ENCODE measurements around the gene SBF2. TPM values are rescaled to one million over a fixed set of nuclear protein-coding genes. Genes with fewer than 3 reads are reported as not detected.
"Not testable (repeated sequence)": the region's sequence is repeated elsewhere in the genome, so short reads cannot be mapped to it uniquely, and the experiment has no call there.

The SBF2 gene
- total RNA-seq, 1 experiment from 2014 or later = 30.2 TPM

DNA sequence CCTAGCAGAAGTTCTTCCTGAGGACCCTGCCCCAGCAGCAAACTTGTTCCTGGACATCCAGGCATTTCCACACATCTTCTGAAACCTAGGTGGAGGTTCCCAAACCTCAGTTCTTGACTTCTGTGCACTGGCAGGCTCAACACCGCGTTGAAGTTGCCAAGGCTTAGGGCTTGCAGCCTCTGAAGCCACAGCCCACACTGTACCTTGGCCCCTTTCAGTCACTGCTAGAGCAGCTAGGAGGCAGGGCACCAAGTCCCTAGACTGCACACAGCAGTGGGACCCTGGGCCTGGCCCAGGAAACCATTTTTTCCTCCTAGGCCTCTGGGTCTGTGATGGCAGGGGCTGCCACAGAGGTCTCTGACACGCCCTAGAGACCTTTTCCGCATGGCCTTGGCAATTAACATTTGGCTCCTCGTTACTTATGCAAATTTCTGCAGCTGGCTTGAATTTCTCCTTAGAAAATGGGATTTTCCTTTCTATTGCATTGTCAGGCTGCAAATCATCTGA is 159.0 kb downstream of the SBF2 start:
- no peaks in the 10 kb centered on the region for H3K79me1 ChIP-seq (ENCODE audit: insufficient read depth, low read depth, low read length, poor library complexity, severe bottlenecking)
- H3K23ac ChIP-seq (ENCODE audit: insufficient read length, low read depth, low read length) = no peak overlapping the region
- H3K9me3 ChIP-seq (ENCODE audit: control insufficient read depth, low read depth, low read length) = no peaks in the 10 kb centered on the region
- no peak overlapping the region for H2AK5ac ChIP-seq (ENCODE audit: insufficient read length, low read length)
- H4K91ac ChIP-seq (ENCODE audit: insufficient read length, low read depth, low read length) = no peak overlapping the region
- no peak overlapping the region for H4K5ac ChIP-seq (ENCODE audit: insufficient read length, low read depth, low read length)
- no peaks in the 10 kb centered on the region for H4K20me1 ChIP-seq (ENCODE audit: control insufficient read depth, insufficient read depth, insufficient read length)
- H3K4me1 ChIP-seq (ENCODE audit: insufficient read depth, low read length) = no peaks in the 10 kb centered on the region
- H3K9me3 Mint-ChIP-seq = peaks cover 23 to 37% of the 10 kb centered on the region in 2 experiments
- H3K27ac ChIP-seq (ENCODE audit: insufficient read length, low read depth, low read length) = no peak overlapping the region
- H3K27ac Mint-ChIP-seq = no peak overlapping the region
- H3K27me3 Mint-ChIP-seq (ENCODE audit: low read depth) = no peaks in the 10 kb centered on the region
- H3K79me2 ChIP-seq (ENCODE audit: insufficient read depth, low read length) = no peaks in the 10 kb centered on the region
- H2AFZ ChIP-seq (ENCODE audit: low read length) = no peak overlapping the region
- no peak overlapping the region for H2BK120ac ChIP-seq (ENCODE audit: low read depth, low read length, poor library complexity, severe bottlenecking)
- TF ChIP-seq, protein P1, sequence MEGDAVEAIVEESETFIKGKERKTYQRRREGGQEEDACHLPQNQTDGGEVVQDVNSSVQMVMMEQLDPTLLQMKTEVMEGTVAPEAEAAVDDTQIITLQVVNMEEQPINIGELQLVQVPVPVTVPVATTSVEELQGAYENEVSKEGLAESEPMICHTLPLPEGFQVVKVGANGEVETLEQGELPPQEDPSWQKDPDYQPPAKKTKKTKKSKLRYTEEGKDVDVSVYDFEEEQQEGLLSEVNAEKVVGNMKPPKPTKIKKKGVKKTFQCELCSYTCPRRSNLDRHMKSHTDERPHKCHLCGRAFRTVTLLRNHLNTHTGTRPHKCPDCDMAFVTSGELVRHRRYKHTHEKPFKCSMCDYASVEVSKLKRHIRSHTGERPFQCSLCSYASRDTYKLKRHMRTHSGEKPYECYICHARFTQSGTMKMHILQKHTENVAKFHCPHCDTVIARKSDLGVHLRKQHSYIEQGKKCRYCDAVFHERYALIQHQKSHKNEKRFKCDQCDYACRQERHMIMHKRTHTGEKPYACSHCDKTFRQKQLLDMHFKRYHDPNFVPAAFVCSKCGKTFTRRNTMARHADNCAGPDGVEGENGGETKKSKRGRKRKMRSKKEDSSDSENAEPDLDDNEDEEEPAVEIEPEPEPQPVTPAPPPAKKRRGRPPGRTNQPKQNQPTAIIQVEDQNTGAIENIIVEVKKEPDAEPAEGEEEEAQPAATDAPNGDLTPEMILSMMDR (conservative IDR thresholded peaks at IDR 0.05) = no peak
- no peak overlapping the region for H4K8ac ChIP-seq (replicated peaks; ENCODE audit: insufficient read length, low read depth, low read length)
- H3K18ac ChIP-seq (ENCODE audit: insufficient read length, low read depth, low read length) = no peak overlapping the region
- H3K4me1 Mint-ChIP-seq = peaks cover 7 to 8% of the 10 kb centered on the region in 2 experiments
- no peak overlapping the region for H3K9ac ChIP-seq (ENCODE audit: extremely low read depth, insufficient read length, low read length)
- H3K36me3 Mint-ChIP-seq (ENCODE audit: insufficient read depth in 1 of 3, low read depth in 3 of 3) = peaks cover 48 to 54% (median 50%) of the 10 kb centered on the region in 3 experiments
- H3K14ac ChIP-seq (ENCODE audit: insufficient read depth, low read length) = no peak overlapping the region
- no peak overlapping the region for H3K4ac ChIP-seq (ENCODE audit: low read depth, low read length)
- no CpG with 5 or more reads among the region's 5 CpGs for WGBS (ENCODE audit: extremely low coverage, insufficient read length, low lambda C conversion rate)
- no peak overlapping the region for H2BK5ac ChIP-seq (ENCODE audit: insufficient read length, low read length)
- no peak overlapping the region for H3K56ac ChIP-seq (ENCODE audit: insufficient read length, low read depth, low read length)
- no peak overlapping the region for H2BK15ac ChIP-seq (ENCODE audit: low read depth, low read length)
- H2BK12ac ChIP-seq (ENCODE audit: insufficient read length, low read depth, low read length) = no peak overlapping the region
- no peak for DNase-seq
- no peak overlapping the region for H3K4me3 Mint-ChIP-seq
- H3T11ph ChIP-seq (ENCODE audit: low read length) = no peak overlapping the region
- no peak overlapping the region for H3K4me2 ChIP-seq (ENCODE audit: insufficient read depth, insufficient read length, low read length)
- H3K23me2 ChIP-seq (ENCODE audit: insufficient read length, low read depth, low read length, poor library complexity, severe bottlenecking) = no peaks in the 10 kb centered on the region
- no peaks in the 10 kb centered on the region for H3K27me3 ChIP-seq (ENCODE audit: insufficient read depth, low read length)
- H2BK20ac ChIP-seq (ENCODE audit: low read depth, low read length, poor library complexity, severe bottlenecking) = no peak overlapping the region

DNA sequence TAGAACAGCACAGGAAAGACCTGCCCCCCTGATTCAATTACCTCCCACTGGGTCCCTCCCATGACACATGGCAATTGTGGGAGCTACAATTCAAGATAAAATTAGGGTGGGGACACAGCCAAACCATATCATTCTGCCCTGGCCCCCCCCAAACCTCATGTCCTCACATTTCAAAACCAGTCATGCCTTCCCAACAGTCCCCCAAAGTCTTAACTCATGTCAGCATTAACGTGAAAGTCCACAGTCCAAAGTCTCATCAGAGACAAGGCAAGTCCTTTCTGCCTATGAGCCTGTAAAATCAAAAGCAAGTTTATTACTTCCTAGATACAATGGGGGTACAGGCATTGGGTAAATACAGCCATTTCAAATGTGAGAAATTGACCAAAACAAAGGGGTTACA is 159.8 kb downstream of the SBF2 start:
- not testable (repeated sequence) for H4K91ac ChIP-seq (ENCODE audit: insufficient read length, low read depth, low read length); H4K20me1 ChIP-seq (ENCODE audit: control insufficient read depth, insufficient read depth, insufficient read length); H3K56ac ChIP-seq (ENCODE audit: insufficient read length, low read depth, low read length); H2AK5ac ChIP-seq (ENCODE audit: insufficient read length, low read length); H3K23me2 ChIP-seq (ENCODE audit: insufficient read length, low read depth, low read length, poor library complexity, severe bottlenecking); H3K4me1 Mint-ChIP-seq; H3K4me3 Mint-ChIP-seq; H3K23ac ChIP-seq (ENCODE audit: insufficient read length, low read depth, low read length); H2BK15ac ChIP-seq (ENCODE audit: low read depth, low read length); H2BK120ac ChIP-seq (ENCODE audit: low read depth, low read length, poor library complexity, severe bottlenecking); H4K8ac ChIP-seq (replicated peaks; ENCODE audit: insufficient read length, low read depth, low read length); H3K4me2 ChIP-seq (ENCODE audit: insufficient read depth, insufficient read length, low read length); H3K9me3 ChIP-seq (ENCODE audit: control insufficient read depth, low read depth, low read length); H3K9ac ChIP-seq (ENCODE audit: extremely low read depth, insufficient read length, low read length); H2AFZ ChIP-seq (ENCODE audit: low read length); H2BK12ac ChIP-seq (ENCODE audit: insufficient read length, low read depth, low read length); H3K79me1 ChIP-seq (ENCODE audit: insufficient read depth, low read depth, low read length, poor library complexity, severe bottlenecking); H4K5ac ChIP-seq (ENCODE audit: insufficient read length, low read depth, low read length); H3K4me1 ChIP-seq (ENCODE audit: insufficient read depth, low read length); H3T11ph ChIP-seq (ENCODE audit: low read length); H2BK5ac ChIP-seq (ENCODE audit: insufficient read length, low read length); H3K27ac ChIP-seq (ENCODE audit: insufficient read length, low read depth, low read length); H3K14ac ChIP-seq (ENCODE audit: insufficient read depth, low read length); H3K79me2 ChIP-seq (ENCODE audit: insufficient read depth, low read length); H3K27ac Mint-ChIP-seq; H3K4ac ChIP-seq (ENCODE audit: low read depth, low read length); H2BK20ac ChIP-seq (ENCODE audit: low read depth, low read length, poor library complexity, severe bottlenecking); H3K27me3 Mint-ChIP-seq (ENCODE audit: low read depth); DNase-seq; H3K27me3 ChIP-seq (ENCODE audit: insufficient read depth, low read length); H3K18ac ChIP-seq (ENCODE audit: insufficient read length, low read depth, low read length)
- no CpG with 5 or more reads among the region's 1 CpG for WGBS (ENCODE audit: extremely low coverage, insufficient read length, low lambda C conversion rate)
- peaks cover 23 to 37% of the 10 kb centered on the region in 2 experiments for H3K9me3 Mint-ChIP-seq
- peaks cover 48 to 54% (median 50%) of the 10 kb centered on the region in 3 experiments for H3K36me3 Mint-ChIP-seq (ENCODE audit: insufficient read depth in 1 of 3, low read depth in 3 of 3)

Data from H9 (cell line).